Lung (tissue), 12 donors: ENCODE results near the gene TAF10. TPM values are rescaled to one million over a fixed set of nuclear protein-coding genes. Genes with fewer than 3 reads are reported as not detected.
A peak's percentile ranks its signal among the peaks of the same experiment; 100 is the strongest.

Source experiments
- ATAC-seq: fragments of 200-7000 bp; cut with Tn5 transposase; one replicate; pipeline ENCODE4 v1.9.1; 2020; ENCODE audit warnings: moderate number of reproducible peaks; ENCODE audit not compliant: insufficient read depth, low FRiP score
- DNase-seq, 3 donors: peaks; one replicate each; pipeline ENCODE4 v3.0.0-alpha.2; 2013 to 2017
- H3K27ac ChIP-seq, 2 donors: one replicate each; pipeline ENCODE4 v1.5.1; 2013; ENCODE audit warnings: mild to moderate bottlenecking in 2 of 2, moderate library complexity in 2 of 2, control low read depth in 1 of 2, inconsistent platforms in 1 of 2, low read depth in 1 of 2, low read length in 1 of 2
- H3K27me3 ChIP-seq, 3 donors: one replicate each; pipeline ENCODE4 v1.5.1; 2013; ENCODE audit warnings: low read length in 2 of 3; ENCODE audit not compliant: control insufficient read depth in 3 of 3, insufficient read depth in 3 of 3
- H3K36me3 ChIP-seq, 4 donors: one replicate each; pipeline ENCODE4 v1.5.1; 2013; ENCODE audit warnings: low read length in 4 of 4, mild to moderate bottlenecking in 1 of 4, moderate library complexity in 1 of 4; ENCODE audit not compliant: control insufficient read depth in 4 of 4, insufficient read depth in 4 of 4
- H3K4me1 ChIP-seq, 5 donors: one replicate each; pipeline ENCODE4 v1.5.1; 2013; ENCODE audit warnings: low read length in 5 of 5, mild to moderate bottlenecking in 2 of 5, moderate library complexity in 1 of 5; ENCODE audit not compliant: control insufficient read depth in 5 of 5, insufficient read depth in 5 of 5
- H3K4me3 ChIP-seq: one replicate; pipeline ENCODE4 v1.5.1; 2013; ENCODE audit warnings: mild to moderate bottlenecking, control low read depth, moderate library complexity
- H3K9ac ChIP-seq, 2 donors: one replicate each; pipeline ENCODE4 v1.5.1; 2013; ENCODE audit warnings: low read length in 2 of 2, control low read depth in 1 of 2; ENCODE audit not compliant: insufficient read depth in 1 of 2
- H3K9me3 ChIP-seq, 4 donors: one replicate each; pipeline ENCODE4 v1.5.1; 2013; ENCODE audit warnings: low read length in 3 of 4, mild to moderate bottlenecking in 1 of 4, moderate library complexity in 1 of 4; ENCODE audit not compliant: control insufficient read depth in 4 of 4, insufficient read depth in 3 of 4
- CTCF ChIP-seq: IDR thresholded peaks from 2 replicates; pipeline ENCODE4 v1.5.1; 2012; ENCODE audit warnings: mild to moderate bottlenecking; ENCODE audit errors: control extremely low read depth, extremely low read depth
- WGBS, 2 donors: extraction: QIAGEN DNeasy Blood & Tissue Kit; methylation state at CpG; one replicate each; pipeline ENCODE4 v1.1.7; 2013; 5-methylcytosine and 5-hydroxymethylcytosine counted together
- polyA plus RNA-seq, 2 donors: library from polyadenylated mRNA; stranded (reverse); fragments of 200-250 nt; gene quantifications; one replicate each; pipeline ENCODE4 v1.2.1, GENCODE V29; 2013
- total RNA-seq, 2 donors: library from RNA; depleted of rRNA in 1 of 2; stranded (reverse); fragments of >200 nt in 1 of 2; gene quantifications; one replicate each; pipeline ENCODE4 v1.2.1, GENCODE V29; 2014 to 2021
- donor health status: control.
- donor health status: control.
- donor health status: Bipolar disorder and iron deficiency.
- donor health status: healthy.
- donor health status: DM: yes; HTN: yes; CAD: no.

The TAF10 gene
- total and polyA plus RNA-seq, 4 donors = 23.9 to 149 (median 117) TPM

- peaks cover 0 to 5% (median 0%) of the 10 kb centered on the region in 4 donors for H3K36me3 ChIP-seq
- H3K27me3 ChIP-seq = no peaks in the 10 kb centered on the region
- H3K4me3 ChIP-seq = no peak overlapping the region
- H3K9me3 ChIP-seq = no peaks in the 10 kb centered on the region
- no peak overlapping the region for H3K27ac ChIP-seq
- peaks cover 9 to 37% (median 18%) of the 10 kb centered on the region in 5 donors for H3K4me1 ChIP-seq
- no peak overlapping the region for H3K9ac ChIP-seq
- DNase-seq (no peak), ATAC-seq (no peak)
- TF ChIP-seq CTCF = no peak
These were observed 38.1 kb upstream of the TAF10 start for GRCh38 chr11:6650104-6650503.

- no peaks in the 10 kb centered on the region for H3K27me3 ChIP-seq
- no peak for ATAC-seq
- H3K4me1 ChIP-seq = peaks cover 9 to 25% (median 15%) of the 10 kb centered on the region in 5 donors
- no peak overlapping the region for H3K27ac ChIP-seq
- H3K36me3 ChIP-seq = peaks cover 0 to 4% (median 1%) of the 10 kb centered on the region in 4 donors
- no peak overlapping the region for H3K9ac ChIP-seq
- WGBS, 2 donors = 40 to 73% methylated on average over 1 of the region's 1 CpG
- H3K9me3 ChIP-seq = no peaks in the 10 kb centered on the region
- no peak for TF ChIP-seq CTCF
- DNase-seq = no peak
- H3K4me3 ChIP-seq = no peak overlapping the region
These were observed 36.5 kb upstream of the TAF10 start for GRCh38 chr11:6648501-6648900.

GRCh38 chr11:6647836-6648235 is 35.8 kb upstream of the TAF10 start:
- H3K27ac ChIP-seq = peak overlapping the region in 1 of 2 donors; percentile 42
- no peak overlapping the region for H3K9ac ChIP-seq
- TF ChIP-seq CTCF = no peak
- H3K9me3 ChIP-seq = no peaks in the 10 kb centered on the region
- peaks cover 9 to 25% (median 12%) of the 10 kb centered on the region in 5 donors for H3K4me1 ChIP-seq
- 88 to 93% methylated on average over 2 of the region's 2 CpGs for WGBS, 2 donors
- no peak for ATAC-seq
- H3K36me3 ChIP-seq = peaks cover 0 to 4% (median 1%) of the 10 kb centered on the region in 4 donors
- no peak for DNase-seq
- H3K4me3 ChIP-seq = no peak overlapping the region
- no peaks in the 10 kb centered on the region for H3K27me3 ChIP-seq

GRCh38 chr11:6646918-6647679 is 35.1 kb upstream of the TAF10 start:
- Histone ChIP-seq H3K27me3 (no peaks in the 10 kb centered on the region), H3K9ac (no peak overlapping the region), H3K4me3 (no peak overlapping the region), H3K4me1 (peaks cover 9 to 21% (median 12%) of the 10 kb centered on the region in 5 donors), H3K27ac (peak overlapping the region; percentile 58 to 85), H3K9me3 (no peaks in the 10 kb centered on the region), H3K36me3 (peaks cover 0 to 4% (median 1%) of the 10 kb centered on the region in 4 donors)
- DNase-seq (peak; percentile 50 to 71 (median 58)), ATAC-seq (no peak)
- TF ChIP-seq CTCF = no peak
- WGBS, 2 donors = 26 to 33% methylated on average over 9 of the region's 9 CpGs
